B cell (primary cell): ENCODE results near the gene JPH3. TPM values are rescaled to one million over a fixed set of nuclear protein-coding genes. Genes with fewer than 3 reads are reported as not detected.

ENCODE experiments used
- ATAC-seq: fragments of 200-7000 bp; cut with Tn5 transposase; one replicate; pipeline ENCODE4 v1.10.0; 2021; ENCODE audit warnings: low read depth, mild to moderate bottlenecking, moderate number of reproducible peaks, moderate library complexity
- CTCF ChIA-PET: fragments of 350-600 bp; sonication (Branson Sonifier 250); formaldehyde crosslinking; loops from one replicate; lab custom pipeline; 2021; ENCODE audit warnings: antibody characterized with exemption, inconsistent platforms; lab: Charles Lee
- POLR2A ChIA-PET: fragments of 350-600 bp; sonication (Branson Sonifier 250); formaldehyde crosslinking; loops from one replicate; lab custom pipeline; 2021; ENCODE audit warnings: antibody characterized with exemption; lab: Charles Lee
- DNase-seq: peaks from one replicate; pipeline ENCODE4 v3.0.0; 2013
- H2AFZ ChIP-seq: 2 replicates; pipeline ENCODE4 v1.6.1; 2012; ENCODE audit warnings: mild to moderate bottlenecking, low read depth, low read length; ENCODE audit not compliant: insufficient read depth, poor library complexity, severe bottlenecking
- H3K27ac ChIP-seq, 2 donors: 1 replicate in 1 of 2; 2 replicates in 1 of 2; pipeline ENCODE4 v1.5.1; 2012 to 2013; ENCODE audit warnings: low read length in 2 of 2, mild to moderate bottlenecking in 2 of 2, moderate library complexity in 1 of 2
- H3K27me3 ChIP-seq, 4 experiments: fragments of 200-600 bp in 1 of 4; sonication (generic) in 1 of 4; replicated peaks in 1 of 4; 1 replicate in 2 of 4; 2 replicates in 2 of 4; pipeline versions ENCODE4 v1.6.1 to v1.7.0; 2013 to 2016; ENCODE audit warnings: low read length in 3 of 4, mild to moderate bottlenecking in 2 of 4, mixed read lengths in 1 of 4, moderate library complexity in 1 of 4; ENCODE audit not compliant: insufficient read depth in 4 of 4, control insufficient read depth in 3 of 4; ENCODE audit errors: control extremely low read depth in 1 of 4
- H3K36me3 ChIP-seq, 2 experiments: replicated peaks in 1 of 2; 1 replicate in 1 of 2; 2 replicates in 1 of 2; pipeline versions ENCODE4 v1.6.1 to v1.7.1; 2013; ENCODE audit warnings: low read length in 1 of 2; ENCODE audit not compliant: insufficient read depth in 2 of 2, control insufficient read depth in 1 of 2; ENCODE audit errors: control extremely low read depth in 1 of 2, extremely low read depth in 1 of 2
- H3K4me1 ChIP-seq, 2 donors: fragments of 200-600 bp in 1 of 2; sonication (generic) in 1 of 2; 1 replicate in 1 of 2; 2 replicates in 1 of 2; pipeline versions ENCODE4 v1.5.1 to v1.6.1; 2013 to 2017; ENCODE audit warnings: low read length in 2 of 2; ENCODE audit not compliant: control insufficient read depth in 2 of 2, insufficient read depth in 2 of 2
- H3K4me2 ChIP-seq: replicated peaks from 2 replicates; pipeline ENCODE3; 2012; ENCODE audit warnings: mild to moderate bottlenecking, low read depth, low read length; ENCODE audit not compliant: poor library complexity, severe bottlenecking
- H3K4me3 ChIP-seq, 5 experiments: fragments of 200-600 bp in 1 of 5; sonication (generic) in 1 of 5; 1 replicate in 3 of 5; 2 replicates in 2 of 5; pipeline versions ENCODE4 v1.5.1 to v1.7.0; 2011 to 2016; ENCODE audit warnings: low read length in 4 of 5, mild to moderate bottlenecking in 4 of 5, low read depth in 2 of 5, control low read depth in 1 of 5, moderate library complexity in 1 of 5; ENCODE audit not compliant: insufficient read depth in 1 of 5; ENCODE audit errors: control extremely low read depth in 1 of 5, extremely low read depth in 1 of 5
- H3K79me2 ChIP-seq: fragments of 200-600 bp; sonication (generic); one replicate; pipeline ENCODE4 v1.6.0; 2016; ENCODE audit warnings: low read length; ENCODE audit not compliant: control insufficient read depth, insufficient read depth
- H3K9ac ChIP-seq: fragments of 200-600 bp; sonication (generic); 2 replicates; pipeline ENCODE4 v1.6.1; 2017; ENCODE audit warnings: mild to moderate bottlenecking, low read length, moderate library complexity
- H3K9me3 ChIP-seq, 3 donors: one replicate each; pipeline versions ENCODE4 v1.6.1 to v1.7.1; 2013; ENCODE audit warnings: low read length in 2 of 3; ENCODE audit not compliant: control insufficient read depth in 2 of 3, insufficient read depth in 1 of 3; ENCODE audit errors: control extremely low read depth in 1 of 3
- H4K20me1 ChIP-seq: 2 replicates; pipeline ENCODE4 v1.6.0; 2012; ENCODE audit warnings: mild to moderate bottlenecking, low read length; ENCODE audit not compliant: insufficient read depth, control insufficient read depth, poor library complexity, severe bottlenecking
- H3K27ac Mint-ChIP-seq: one replicate; pipeline ENCODE4 v1.8.0; 2021; ENCODE audit warnings: mixed read lengths
- H3K27me3 Mint-ChIP-seq: one replicate; pipeline ENCODE4 v1.8.0; 2021; ENCODE audit warnings: mixed read lengths
- H3K4me1 Mint-ChIP-seq: one replicate; pipeline ENCODE4 v1.8.0; 2021; ENCODE audit warnings: mixed read lengths
- H3K4me3 Mint-ChIP-seq: one replicate; pipeline ENCODE4 v1.8.0; 2021; ENCODE audit warnings: mixed read lengths
- H3K9me3 Mint-ChIP-seq: one replicate; pipeline ENCODE4 v1.8.0; 2022; ENCODE audit warnings: mixed read lengths; ENCODE audit not compliant: insufficient read depth
- CTCF ChIP-seq: fragments of 200-600 bp; IDR thresholded peaks from one replicate; pipeline ENCODE4 v1.8.0; 2022; ENCODE audit warnings: antibody characterized with exemption, mild to moderate bottlenecking
- EZH2 ChIP-seq: IDR thresholded peaks from 2 replicates; pipeline ENCODE4 v1.6.1; 2012; ENCODE audit warnings: borderline replicate concordance, low read depth, mild to moderate bottlenecking, moderate library complexity, low read length; ENCODE audit not compliant: insufficient read depth, poor library complexity, severe bottlenecking
- WGBS: methylation state at CpG from one replicate; pipeline ENCODE4 v1.1.5; 2013; ENCODE audit warnings: missing lambda C conversion rate; ENCODE audit not compliant: insufficient coverage; 5-methylcytosine and 5-hydroxymethylcytosine counted together
- intact Hi-C: fragments of 100-400 bp; cut with micrococcal nuclease; formaldehyde crosslinking; loops from one replicate; pipeline ENCODE4 v1.10.0; 2022
- polyA plus RNA-seq: library from polyadenylated mRNA; depleted of rRNA; stranded (reverse); fragments of >200 nt; gene quantifications from 2 replicates; pipeline ENCODE4 v1.2.3, GENCODE V29; 2012
- total RNA-seq, 2 donors: library from RNA; stranded (reverse); fragments of 120-200 nt in 1 of 2; gene quantifications; 1 replicate in 1 of 2; 2 replicates in 1 of 2; pipeline versions ENCODE4 v1.2.3 to v1.2.4, GENCODE V29; 2013 to 2022

Gene JPH3
- total and polyA plus RNA-seq, 2 donors (not counting 1 experiment from before 2014, with no cell fraction given) = not detected

GRCh38 chr16:87618216-87618615, 15.9 kb downstream of the JPH3 start:
- no peaks in the 10 kb centered on the region for H3K4me1 ChIP-seq
- H4K20me1 ChIP-seq = no peaks in the 10 kb centered on the region
- DNase-seq = no peak
- H3K27me3 ChIP-seq = no peaks in the 10 kb centered on the region
- ChIA-PET POLR2A (no interaction called here), CTCF (interaction anchor here (1.3 kb wide), 1 partner anchor 17 kb away, joined by 4 read pairs; no protein-coding TSS in a partner anchor)
- peaks cover 14% of the 10 kb centered on the region for H3K27me3 Mint-ChIP-seq
- H3K36me3 ChIP-seq = no peaks in the 10 kb centered on the region
- WGBS = 81% methylated on average over 12 of the region's 12 CpGs
- no peak overlapping the region for H3K27ac ChIP-seq
- no peak overlapping the region for H3K9ac ChIP-seq
- no peaks in the 10 kb centered on the region for H3K9me3 ChIP-seq
- no peaks in the 10 kb centered on the region for H3K4me1 Mint-ChIP-seq
- H3K4me2 ChIP-seq = no peak overlapping the region
- intact Hi-C loops = no loop called here
- H2AFZ ChIP-seq = no peak overlapping the region
- TF ChIP-seq EZH2 (no peak), CTCF (no peak)
- H3K27ac Mint-ChIP-seq = no peak overlapping the region
- no peaks in the 10 kb centered on the region for H3K9me3 Mint-ChIP-seq
- H3K4me3 ChIP-seq = no peak overlapping the region
- no peaks in the 10 kb centered on the region for H3K79me2 ChIP-seq
- ATAC-seq = no peak
- H3K4me3 Mint-ChIP-seq = no peak overlapping the region

GRCh38 chr16:87619360-87620200, 17.3 kb downstream of the JPH3 start:
- H3K4me1 ChIP-seq = no peaks in the 10 kb centered on the region
- no peaks in the 10 kb centered on the region for H3K27me3 ChIP-seq
- no peaks in the 10 kb centered on the region for H3K36me3 ChIP-seq
- intact Hi-C loops = no loop called here
- WGBS = 61% methylated on average over 26 of the region's 26 CpGs
- H4K20me1 ChIP-seq = no peaks in the 10 kb centered on the region
- CTCF ChIA-PET = no interaction called here
- POLR2A ChIA-PET = no interaction called here
- Mint-ChIP-seq H3K27ac (no peak overlapping the region), H3K4me1 (no peaks in the 10 kb centered on the region), H3K27me3 (peaks cover 14% of the 10 kb centered on the region), H3K4me3 (no peak overlapping the region), H3K9me3 (no peaks in the 10 kb centered on the region)
- H2AFZ ChIP-seq = no peak overlapping the region
- no peak for TF ChIP-seq CTCF
- TF ChIP-seq EZH2 = no peak
- no peak overlapping the region for H3K4me3 ChIP-seq
- ATAC-seq (no peak), DNase-seq (no peak)
- H3K9ac ChIP-seq = no peak overlapping the region
- H3K9me3 ChIP-seq = no peaks in the 10 kb centered on the region
- H3K27ac ChIP-seq = no peak overlapping the region
- no peaks in the 10 kb centered on the region for H3K79me2 ChIP-seq
- no peak overlapping the region for H3K4me2 ChIP-seq
